Stimulated activated CD8-positive, alpha-beta memory T cell treated with anti-CD3 and anti-CD28 coated beads, Interleukin-2, amount 100 ng/mL, for 48 hours (primary cell): ENCODE measurements around the gene MEGF6.
A peak's percentile ranks its signal among the peaks of the same experiment; 100 is the strongest.

Experiments used
- DNase-seq, 2 donors: peaks; one replicate each; pipeline ENCODE4 v3.0.0-alpha.2; 2020; ENCODE audit warnings: low read depth in 2 of 2

Gene MEGF6

GRCh38 chr1:3504151-3504821 lies 107.0 kb downstream of the MEGF6 start:
- DNase-seq, result no peak

- no peak for DNase-seq
Observed at GRCh38 chr1:3503525-3503886, 107.8 kb downstream of the MEGF6 start.

GRCh38 chr1:3502641-3503524 lies 108.4 kb downstream of the MEGF6 start:
- DNase-seq, result no peak

GRCh38 chr1:3501856-3502640 lies 109.3 kb downstream of the MEGF6 start:
- DNase-seq, result no peak

GRCh38 chr1:3501437-3501836 lies 109.9 kb downstream of the MEGF6 start:
- no peak for DNase-seq

- DNase-seq, result no peak
Observed at GRCh38 chr1:3500265-3500835, 111.0 kb downstream of the MEGF6 start.

- no peak for DNase-seq
Observed at GRCh38 chr1:3499611-3500010, 111.7 kb downstream of the MEGF6 start.

- DNase-seq, result no peak
Observed at GRCh38 chr1:3498986-3499385, 112.3 kb downstream of the MEGF6 start.

GRCh38 chr1:3498246-3498930 lies 112.9 kb downstream of the MEGF6 start:
- no peak for DNase-seq

- DNase-seq, result no peak
Observed at GRCh38 chr1:3497521-3497920, 113.8 kb downstream of the MEGF6 start.

- DNase-seq, result no peak
Observed at GRCh38 chr1:3496916-3497315, 114.4 kb downstream of the MEGF6 start.

- no peak for DNase-seq
Observed at GRCh38 chr1:3495776-3496745, 115.2 kb downstream of the MEGF6 start.

- no peak for DNase-seq
Observed at GRCh38 chr1:3494321-3495308, 116.7 kb downstream of the MEGF6 start.

GRCh38 chr1:3492545-3493246 lies 118.6 kb downstream of the MEGF6 start:
- DNase-seq, result no peak

- DNase-seq, result peak; percentile 79 to 85
Observed at GRCh38 chr1:3491291-3492246, 119.7 kb downstream of the MEGF6 start.

- no peak for DNase-seq
Observed at GRCh38 chr1:3490046-3490745, 121.1 kb downstream of the MEGF6 start.

- no peak for DNase-seq
Observed at GRCh38 chr1:3488432-3488831, 122.9 kb downstream of the MEGF6 start.
